Kidney (tissue), 14 donors: ENCODE results near the gene ASTL. TPM values are rescaled to one million over a fixed set of nuclear protein-coding genes. Genes with fewer than 3 reads are reported as not detected.

Experiments
- DNase-seq, 5 donors: peaks; one replicate each; pipeline ENCODE4 v3.0.0-alpha.2; 2013 to 2020
- FAIRE-seq: peaks from 2 replicates; lab custom pipeline; 2012; peaks lifted over from hg19 to GRCh38; lab: Jason Lieb, UNC
- H3K27ac ChIP-seq, 2 donors: one replicate each; pipeline ENCODE4 v1.7.0; 2013; ENCODE audit warnings: low read depth in 2 of 2, low read length in 2 of 2, inconsistent platforms in 1 of 2
- H3K27me3 ChIP-seq: one replicate; pipeline ENCODE4 v1.7.1; 2013; ENCODE audit warnings: low read length, inconsistent platforms; ENCODE audit not compliant: control insufficient read depth, insufficient read depth
- H3K36me3 ChIP-seq, 3 donors: one replicate each; pipeline versions ENCODE4 v1.7.0 to v1.7.1; 2013; ENCODE audit warnings: low read length in 3 of 3, control low read depth in 1 of 3, inconsistent platforms in 1 of 3; ENCODE audit not compliant: insufficient read depth in 3 of 3, control insufficient read depth in 2 of 3
- H3K4me1 ChIP-seq, 3 donors: one replicate each; pipeline versions ENCODE4 v1.7.0 to v1.7.1; 2013; ENCODE audit warnings: low read length in 3 of 3, inconsistent platforms in 1 of 3, low read depth in 1 of 3; ENCODE audit not compliant: control insufficient read depth in 2 of 3, insufficient read depth in 2 of 3
- H3K4me3 ChIP-seq, 3 donors: one replicate each; pipeline versions ENCODE4 v1.7.0 to v1.8.1; 2013; ENCODE audit warnings: low read length in 3 of 3, control low read depth in 1 of 3, inconsistent platforms in 1 of 3
- H3K9ac ChIP-seq, 3 donors: one replicate each; pipeline versions ENCODE4 v1.7.0 to v1.7.1; 2013; ENCODE audit warnings: low read length in 3 of 3, control low read depth in 1 of 3, inconsistent platforms in 1 of 3
- H3K9me3 ChIP-seq, 3 donors: one replicate each; pipeline versions ENCODE4 v1.7.0 to v1.7.1; 2013; ENCODE audit warnings: low read length in 3 of 3, control low read depth in 1 of 3, inconsistent platforms in 1 of 3; ENCODE audit not compliant: control insufficient read depth in 2 of 3, insufficient read depth in 1 of 3
- CTCF ChIP-seq: IDR thresholded peaks from 3 replicates; pipeline ENCODE4 v1.5.1; 2012; ENCODE audit warnings: mild to moderate bottlenecking, moderate library complexity, borderline replicate concordance; ENCODE audit not compliant: insufficient read depth; ENCODE audit errors: extremely low read depth
- intact Hi-C: fragments of 100-400 bp; cut with DNase I; formaldehyde crosslinking; loops from one replicate; pipeline ENCODE4 v1.11.1; 2022
- polyA plus RNA-seq: library from polyadenylated mRNA; stranded (reverse); fragments of 350-450 nt; fragmentation: Illumina TruSeq; extraction: RNeasy Lipid Tissue Mini Kit (QIAGEN cat#74804); gene quantifications from one replicate; pipeline ENCODE4 v1.2.3, GENCODE V29; 2014; ENCODE audit warnings: low read depth, low replicate concordance; ENCODE audit not compliant: insufficient read depth
- total RNA-seq: library from RNA; stranded (reverse); fragmentation: NEBNext Ultra II Directional; extraction: Animal tissue kit (Norgen Biotek cat#: 25700); gene quantifications from one replicate; pipeline ENCODE4 v1.2.1, GENCODE V29; 2021
- donor health status: control.
- donor health status: control.
- donor health status: control.
- donor health status: control.
- donor health status: control.
- donor health status: DM: yes; HTN: yes; CAD: no.
- donor health status: Normal renal cell carcinoma (clear cell type).

ASTL gene
- total and polyA plus RNA-seq, 2 donors from 2014 or later, result not detected

DNA sequence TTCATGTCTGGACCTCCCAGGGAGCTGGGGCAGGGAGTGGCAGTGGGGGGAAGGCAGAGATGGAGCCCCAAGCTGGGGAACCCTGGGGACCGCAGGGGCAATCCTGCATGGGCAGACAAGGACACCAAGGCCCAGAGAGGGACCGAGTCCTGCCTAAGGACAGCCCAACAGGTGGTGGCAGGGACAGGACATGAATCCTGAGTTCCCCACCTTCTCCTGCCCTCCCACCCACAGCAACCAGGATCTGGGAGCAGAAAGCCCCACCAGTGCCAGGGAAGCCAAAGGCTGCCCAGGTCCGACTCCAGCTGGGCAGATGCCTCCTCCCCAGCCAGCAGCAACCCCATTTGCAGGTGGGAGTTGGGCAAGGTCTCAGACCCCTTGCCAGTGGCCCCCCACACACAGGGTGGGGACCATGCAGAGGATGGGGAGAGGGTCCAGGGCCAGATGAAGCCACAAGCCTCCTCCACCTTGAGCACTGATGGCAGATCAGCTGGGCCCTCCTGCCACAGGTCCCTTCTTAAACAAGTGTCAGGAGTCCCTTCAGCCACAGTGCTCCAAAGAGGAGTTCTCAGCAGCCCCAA, 28.3 kb downstream of the ASTL start:
- peaks cover 0 to 4% (median 0%) of the 10 kb centered on the region in 3 donors for H3K9me3 ChIP-seq
- H3K27ac ChIP-seq, result no peak overlapping the region
- no peak for FAIRE-seq
- no peak for TF ChIP-seq CTCF
- no peak overlapping the region for H3K4me3 ChIP-seq
- intact Hi-C loops, result no loop called here
- peaks cover 0 to 8% (median 0%) of the 10 kb centered on the region in 3 donors for H3K4me1 ChIP-seq
- no peak overlapping the region for H3K9ac ChIP-seq
- DNase-seq, result peak in 2 of 5 donors; percentile 35 to 52
- no peaks in the 10 kb centered on the region for H3K36me3 ChIP-seq
- H3K27me3 ChIP-seq, result no peaks in the 10 kb centered on the region

- no peak for FAIRE-seq
- Histone ChIP-seq H3K27ac (peak overlapping the region; percentile 72 to 74), H3K36me3 (no peaks in the 10 kb centered on the region), H3K4me1 (peaks cover 0 to 8% (median 0%) of the 10 kb centered on the region in 3 donors), H3K9me3 (peaks cover 0 to 6% (median 0%) of the 10 kb centered on the region in 3 donors), H3K9ac (peak overlapping the region in 1 of 3 donors; percentile 8), H3K27me3 (no peaks in the 10 kb centered on the region), H3K4me3 (peak overlapping the region in 1 of 3 donors; percentile 1)
- intact Hi-C loops, result no loop called here
- TF ChIP-seq CTCF, result no peak
- DNase-seq, result no peak
Observed at GRCh38 chr2:96109361-96109680, 29.0 kb downstream of the ASTL start.

DNA sequence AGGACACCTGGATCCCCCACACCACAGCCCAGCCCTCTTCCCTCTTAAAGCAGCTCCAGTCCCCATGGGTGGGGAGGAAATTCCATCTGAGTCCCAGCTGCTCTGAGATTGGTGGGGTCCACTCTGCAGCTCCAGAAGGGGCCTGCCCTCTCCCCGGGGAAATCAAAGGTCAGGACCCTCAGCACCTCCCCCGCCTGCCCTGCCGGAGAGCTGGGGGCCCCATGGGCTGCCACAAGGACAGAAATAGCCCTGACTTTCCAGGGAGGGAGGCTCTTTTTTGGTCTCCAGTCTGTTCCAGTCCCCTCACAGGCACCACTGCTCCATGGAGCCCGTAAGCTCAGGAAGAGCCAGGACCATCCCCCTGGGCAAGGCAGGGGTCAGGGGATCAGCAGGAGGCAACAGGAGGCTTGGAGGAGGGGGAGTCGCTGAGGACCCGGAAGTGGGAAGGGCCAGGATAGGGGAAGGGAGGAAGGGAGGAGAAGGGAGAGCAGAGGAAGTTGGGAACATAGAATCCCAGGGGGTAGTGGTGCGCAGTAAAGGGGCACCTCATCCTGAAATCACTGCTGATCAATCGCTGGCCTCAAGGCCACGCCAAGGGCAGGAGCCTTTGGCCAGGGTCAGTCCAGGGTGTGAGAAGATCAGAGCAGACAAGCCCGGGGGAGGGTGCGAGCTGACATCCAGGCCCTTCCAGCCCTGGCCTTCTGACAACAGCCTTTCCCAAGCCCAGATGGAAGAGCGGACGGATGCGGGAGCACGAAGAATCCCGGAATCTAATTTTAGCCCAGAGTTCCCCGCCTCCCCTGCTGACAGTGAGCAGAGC, 29.6 kb downstream of the ASTL start:
- intact Hi-C loops, result no loop called here
- DNase-seq, result peak; percentile 33 to 72 (median 61)
- Histone ChIP-seq H3K4me1 (peaks cover 0 to 9% (median 0%) of the 10 kb centered on the region in 3 donors), H3K9ac (peak overlapping the region in 1 of 3 donors; percentile 8), H3K36me3 (no peaks in the 10 kb centered on the region), H3K27ac (peak overlapping the region; percentile 72 to 74), H3K4me3 (peak overlapping the region in 1 of 3 donors; percentile 1), H3K9me3 (peaks cover 0 to 6% (median 0%) of the 10 kb centered on the region in 3 donors), H3K27me3 (no peaks in the 10 kb centered on the region)
- no peak for TF ChIP-seq CTCF
- FAIRE-seq, result no peak
